ENCODE results near the gene TNFAIP3. TPM values are rescaled to one million over a fixed set of nuclear protein-coding genes. Genes with fewer than 3 reads are reported as not detected.

The TNFAIP3 gene
- total and polyA plus RNA-seq, 2 donors (not counting 3 experiments of a cell fraction or from before 2014, with no cell fraction given) = 4.0 to 8.6 TPM

- Histone ChIP-seq H2AFZ (ENCODE audit: low read depth, low read length) (no peak overlapping the region), H3K27me3 (ENCODE audit: control insufficient read depth in 2 of 2, insufficient read depth in 2 of 2, low read length in 2 of 2) (no peaks in the 10 kb centered on the region), H3K4me3 (replicated peaks in 1 of 3; ENCODE audit: insufficient read depth in 1 of 3, low read depth in 1 of 3, low read length in 3 of 3) (no peak overlapping the region), H3K4me1 (ENCODE audit: control insufficient read depth, extremely low read depth, insufficient read depth, low read length) (no peaks in the 10 kb centered on the region), H3K4me2 (ENCODE audit: insufficient read depth, low read length) (no peak overlapping the region), H4K20me1 (replicated peaks; ENCODE audit: control insufficient read depth, extremely low read depth, insufficient read depth, low read length) (peaks cover 2% of the 10 kb centered on the region), H3K27ac (ENCODE audit: insufficient read depth, low read depth, low read length) (no peak overlapping the region), H3K9me1 (replicated peaks; ENCODE audit: control insufficient read depth, extremely low read depth, insufficient read depth, low read length) (no peaks in the 10 kb centered on the region), H3K79me2 (ENCODE audit: control insufficient read depth, insufficient read depth, low read length) (no peaks in the 10 kb centered on the region), H3K9ac (replicated peaks; ENCODE audit: extremely low read depth, insufficient read depth, low read length) (no peak overlapping the region), H3K36me3 (ENCODE audit: control insufficient read depth in 2 of 2, extremely low read depth in 1 of 2, insufficient read depth in 2 of 2, low read length in 2 of 2) (no peaks in the 10 kb centered on the region), H3K9me3 (replicated peaks; ENCODE audit: control insufficient read depth, insufficient read depth, low read length) (no peaks in the 10 kb centered on the region)
- CTCF ChIA-PET = interaction anchor here (0.9 to 1.9 kb wide), 4 partner anchors 14 to 181 kb away, joined by 3 to 7 read pairs (median 4); no protein-coding TSS in a partner anchor
- no peak for DNase-seq (ENCODE audit: low read depth, low spot score)
- dilution Hi-C loops (cut with MboI; ENCODE audit: extremely low pct_ligation_motif_present, low sequenced_read_pairs) = no loop called here
- TF ChIP-seq MYC (IDR thresholded peaks at IDR 0.05; ENCODE audit: low read depth, low read length) (no peak), CTCF (IDR thresholded peaks at IDR 0.05; ENCODE audit: extremely low read depth in 1 of 2, insufficient read depth in 1 of 2, low read depth in 1 of 2, low read length in 2 of 2) (no peak)
- POLR2A ChIA-PET = interaction anchor here (0.7 kb wide), 1 partner anchor 12 kb away, joined by 3 read pairs; no protein-coding TSS in a partner anchor
- no peak for FAIRE-seq
- no TSS peak for BruUV-seq (replicated peaks)
- intact Hi-C loops (cut with micrococcal nuclease) = no loop called here
Measured at GRCh38 chr6:137824896-137825295, 42.2 kb upstream of the TNFAIP3 start.

GRCh38 chr6:137827411-137827940 lies 39.6 kb upstream of the TNFAIP3 start:
- Histone ChIP-seq H3K27me3 (ENCODE audit: control insufficient read depth in 2 of 2, insufficient read depth in 2 of 2, low read length in 2 of 2) (no peaks in the 10 kb centered on the region), H3K4me2 (ENCODE audit: insufficient read depth, low read length) (no peak overlapping the region), H3K9ac (replicated peaks; ENCODE audit: extremely low read depth, insufficient read depth, low read length) (no peak overlapping the region), H3K79me2 (ENCODE audit: control insufficient read depth, insufficient read depth, low read length) (no peaks in the 10 kb centered on the region), H3K9me1 (replicated peaks; ENCODE audit: control insufficient read depth, extremely low read depth, insufficient read depth, low read length) (no peaks in the 10 kb centered on the region), H2AFZ (ENCODE audit: low read depth, low read length) (no peak overlapping the region), H3K4me1 (ENCODE audit: control insufficient read depth, extremely low read depth, insufficient read depth, low read length) (no peaks in the 10 kb centered on the region), H4K20me1 (replicated peaks; ENCODE audit: control insufficient read depth, extremely low read depth, insufficient read depth, low read length) (peaks cover 2% of the 10 kb centered on the region), H3K27ac (ENCODE audit: insufficient read depth, low read depth, low read length) (no peak overlapping the region), H3K9me3 (replicated peaks; ENCODE audit: control insufficient read depth, insufficient read depth, low read length) (no peaks in the 10 kb centered on the region), H3K36me3 (ENCODE audit: control insufficient read depth in 2 of 2, extremely low read depth in 1 of 2, insufficient read depth in 2 of 2, low read length in 2 of 2) (no peaks in the 10 kb centered on the region), H3K4me3 (replicated peaks in 1 of 3; ENCODE audit: insufficient read depth in 1 of 3, low read depth in 1 of 3, low read length in 3 of 3) (no peak overlapping the region)
- dilution Hi-C loops (cut with MboI; ENCODE audit: extremely low pct_ligation_motif_present, low sequenced_read_pairs) = no loop called here
- FAIRE-seq = no peak
- intact Hi-C loops (cut with micrococcal nuclease) = no loop called here
- CTCF ChIA-PET = no interaction called here
- no peak for DNase-seq (ENCODE audit: low read depth, low spot score)
- BruUV-seq (replicated peaks) = no TSS peak
- TF ChIP-seq JUN (IDR thresholded peaks at IDR 0.05; ENCODE audit: borderline replicate concordance, insufficient read depth, insufficient read length, low read depth) (no peak), GATA2 (IDR thresholded peaks at IDR 0.05; ENCODE audit: insufficient read depth, insufficient read length, low read depth, low read length) (no peak), POLR2A (IDR thresholded peaks at IDR 0.05; ENCODE audit: low read depth, low read length) (no peak), MYC (IDR thresholded peaks at IDR 0.05; ENCODE audit: low read depth, low read length) (no peak), CTCF (IDR thresholded peaks at IDR 0.05; ENCODE audit: extremely low read depth in 1 of 2, insufficient read depth in 1 of 2, low read depth in 1 of 2, low read length in 2 of 2) (no peak), MAX (IDR thresholded peaks at IDR 0.05; ENCODE audit: insufficient read depth, insufficient read length) (no peak), FOS (IDR thresholded peaks at IDR 0.05; ENCODE audit: borderline replicate concordance, insufficient read depth, low read length) (no peak), EZH2 (IDR thresholded peaks at IDR 0.05; ENCODE audit: borderline replicate concordance, low read depth, low read length, severe bottlenecking) (no peak), POLR2AphosphoS5 (IDR thresholded peaks at IDR 0.05; ENCODE audit: insufficient read depth, low read depth, low read length) (no peak)
- POLR2A ChIA-PET = no interaction called here
